Lung microvascular endothelial cell (primary cell): ENCODE measurements around the gene NNAT. TPM values are rescaled to one million over a fixed set of nuclear protein-coding genes. Genes with fewer than 3 reads are reported as not detected.
"Not testable (repeated sequence)": the region's sequence is repeated elsewhere in the genome, so short reads cannot be mapped to it uniquely, and the experiment has no call there.

Source experiments
- DNase-seq, 2 donors: peaks; one replicate each; pipeline versions ENCODE4 v3.0.0 to v3.0.0-alpha.2; 2010; ENCODE audit warnings: low read depth in 2 of 2
- total RNA-seq: library from RNA; depleted of rRNA; stranded (reverse); fragments of >200 nt; gene quantifications from 2 replicates; pipeline ENCODE4 v1.2.1, GENCODE V29; 2014

The NNAT gene
- total RNA-seq, 1 donor from 2014 or later: not detected

DNA sequence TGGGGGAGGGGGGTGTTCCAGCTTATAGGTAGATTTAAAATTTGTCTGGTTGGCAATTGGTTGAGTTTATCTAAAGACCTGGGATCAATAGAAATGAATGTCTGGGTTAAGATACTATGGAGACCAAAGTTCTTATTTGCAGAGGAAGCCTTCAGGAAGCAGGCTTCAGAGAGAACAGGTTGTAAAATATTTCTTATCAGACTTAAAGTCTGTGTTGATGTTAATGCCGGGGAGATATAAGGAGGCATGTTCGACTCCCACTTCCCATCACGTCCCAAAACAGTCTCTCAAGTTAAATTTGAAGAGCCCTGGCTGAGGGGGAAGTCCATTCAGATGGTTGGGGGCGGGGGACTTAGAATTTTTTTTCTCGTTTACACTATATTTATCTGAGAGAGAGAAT lies 19.0 kb downstream of the NNAT start:
- no peak for DNase-seq

DNA sequence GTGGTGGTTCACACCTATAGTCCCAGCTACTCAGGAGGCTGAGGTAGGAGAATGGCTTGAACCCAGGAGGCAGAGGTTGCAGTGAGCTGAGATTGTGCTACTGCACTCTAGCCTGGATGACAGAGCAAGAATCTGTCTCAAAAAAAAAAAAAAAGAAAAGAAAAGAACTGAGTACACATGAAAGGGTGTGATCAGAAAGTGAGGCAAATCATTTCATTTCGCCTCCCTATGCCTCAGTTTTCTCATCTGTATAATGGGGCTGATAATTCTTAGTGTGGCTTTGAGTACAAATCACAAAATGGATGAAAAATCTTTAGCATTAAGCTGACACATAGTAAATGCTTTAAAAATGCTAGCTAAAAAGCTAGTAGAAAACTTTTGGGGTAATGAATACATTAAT lies 19.8 kb downstream of the NNAT start:
- not testable (repeated sequence) for DNase-seq

DNA sequence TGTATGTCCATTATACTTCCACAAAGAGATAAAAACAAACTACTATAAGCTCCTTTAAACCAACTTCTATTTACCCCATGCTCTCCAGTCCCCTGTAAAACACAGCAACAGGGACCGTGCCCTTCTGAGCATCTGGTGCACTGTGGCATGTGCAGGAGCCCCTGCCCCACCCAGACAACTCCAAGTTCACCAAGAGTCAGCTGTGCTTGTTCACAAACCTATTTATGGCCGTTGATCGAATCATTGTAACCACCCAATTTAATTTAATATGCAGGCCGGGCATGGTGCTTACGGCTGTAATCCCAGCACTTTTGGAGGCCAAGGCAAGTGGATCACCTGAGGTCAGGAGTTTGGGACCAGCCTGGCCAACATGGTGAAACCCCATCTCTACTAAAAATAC lies 20.3 kb downstream of the NNAT start:
- no peak for DNase-seq

DNA sequence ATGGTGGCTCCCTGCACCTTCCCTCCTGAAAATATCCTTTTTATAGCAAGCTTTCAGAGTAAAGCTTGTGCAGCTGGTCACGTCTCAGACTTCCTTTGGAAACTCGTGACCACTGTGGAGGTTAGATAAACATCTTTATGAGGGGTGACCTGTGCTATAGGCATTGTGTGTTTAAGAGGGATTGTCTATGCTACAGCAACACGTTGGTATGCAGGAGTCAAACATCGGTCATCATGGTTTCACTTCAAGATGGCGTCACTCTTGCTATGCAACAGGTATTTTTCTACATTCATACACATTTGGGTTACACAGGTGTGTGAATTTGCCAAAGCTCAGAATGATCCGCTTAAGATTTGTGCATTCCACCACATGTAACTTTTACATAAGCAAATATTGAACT lies 21.2 kb downstream of the NNAT start:
- DNase-seq: peak in 1 of 2 donors; percentile 51

GRCh38 chr20:37543828-37544227 lies 22.8 kb downstream of the NNAT start:
- peak in 1 of 2 donors; percentile 16 for DNase-seq

GRCh38 chr20:37544386-37544785 lies 23.3 kb downstream of the NNAT start:
- no peak for DNase-seq

DNA sequence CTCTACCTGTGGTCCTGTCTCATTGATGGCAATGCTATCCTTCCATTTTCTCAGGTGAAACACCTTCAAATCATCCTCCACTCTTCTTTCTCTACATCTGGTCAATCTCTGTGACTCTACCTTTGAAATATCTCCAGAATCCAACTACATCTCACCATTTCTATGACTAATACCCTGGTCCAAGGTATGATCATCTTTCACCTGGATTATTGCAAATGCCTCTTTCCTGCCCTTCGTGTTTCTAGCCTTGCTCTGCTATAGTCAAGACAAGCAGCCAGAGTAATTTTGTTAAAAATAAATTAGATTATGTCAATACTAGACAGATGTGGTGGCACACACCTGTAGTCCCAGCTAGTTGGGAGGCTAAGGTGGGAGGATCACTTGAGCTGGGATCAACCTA lies 24.5 kb downstream of the NNAT start:
- no peak for DNase-seq

DNA sequence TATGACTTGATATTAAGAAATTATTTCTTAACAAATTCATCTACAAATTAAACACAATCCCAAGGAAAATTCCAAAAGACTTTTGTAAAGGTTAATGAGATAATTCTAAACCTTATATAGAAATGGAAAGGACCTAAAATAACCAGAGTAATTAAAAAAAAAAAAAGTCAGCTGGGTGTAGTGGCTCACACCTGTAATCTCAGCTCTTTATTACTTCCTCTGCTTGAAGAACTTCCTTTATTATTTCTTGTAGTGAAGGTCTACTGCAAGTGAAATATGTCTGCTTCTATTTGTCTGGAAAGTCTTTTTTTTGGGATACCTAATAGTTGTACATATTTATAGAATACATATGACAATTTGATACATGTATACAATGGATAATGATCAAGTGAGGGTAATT lies 26.9 kb downstream of the NNAT start:
- DNase-seq: no peak

- DNase-seq: not testable (repeated sequence)
These were observed 29.3 kb downstream of the NNAT start for GRCh38 chr20:37550101-37550920.

GRCh38 chr20:37551660-37552059 lies 30.6 kb downstream of the NNAT start:
- DNase-seq: not testable (repeated sequence)

- peak in 1 of 2 donors; percentile 19 for DNase-seq
These were observed 31.4 kb downstream of the NNAT start for GRCh38 chr20:37552415-37552814.

DNA sequence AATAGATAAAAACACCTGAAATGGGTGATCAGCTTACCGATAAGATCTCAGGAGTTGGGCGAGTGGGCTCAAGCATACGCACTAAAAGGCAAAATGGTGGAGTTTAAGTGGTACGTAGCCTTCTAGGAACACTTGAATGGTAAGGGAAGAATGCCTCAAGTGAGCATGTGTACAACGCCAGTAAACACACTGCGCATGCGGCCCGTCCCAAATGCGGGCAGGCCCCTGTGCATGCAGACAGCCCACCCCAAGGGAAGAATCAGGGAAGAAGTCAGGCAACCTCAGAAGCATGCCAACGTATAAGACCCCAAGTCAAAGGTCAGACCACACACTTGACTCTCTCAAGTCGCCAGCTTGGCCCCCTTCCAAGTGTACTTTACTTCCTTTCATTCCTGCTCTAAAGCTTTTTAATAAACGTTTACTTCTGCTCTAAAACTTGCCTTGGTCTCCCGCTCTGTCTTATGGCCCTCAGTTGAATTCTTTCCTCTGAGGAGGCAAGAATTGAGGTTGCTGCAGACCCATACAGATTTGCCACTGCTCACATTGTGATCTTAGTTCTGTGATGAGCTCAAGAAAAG lies 33.8 kb downstream of the NNAT start:
- not testable (repeated sequence) for DNase-seq

DNA sequence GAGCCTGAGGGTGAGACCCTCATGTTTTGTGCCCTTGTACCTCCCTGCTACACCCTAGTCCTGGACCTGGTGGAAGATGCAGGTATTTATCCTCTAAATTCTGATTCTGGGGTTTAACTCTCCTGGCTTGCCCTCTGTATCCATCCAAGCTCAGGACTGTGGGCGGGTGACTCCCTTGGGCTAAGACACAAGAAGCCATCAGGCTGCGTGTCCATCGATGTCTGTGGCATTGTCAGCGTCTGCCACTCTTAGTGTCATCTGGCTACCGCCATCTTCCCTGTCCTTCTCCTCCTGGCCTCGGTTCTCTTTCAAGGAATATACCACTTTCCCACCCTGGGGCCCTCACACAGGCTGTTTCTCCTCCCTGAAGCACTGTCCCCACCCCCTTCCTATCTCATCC lies 35.5 kb downstream of the NNAT start:
- DNase-seq: no peak

DNA sequence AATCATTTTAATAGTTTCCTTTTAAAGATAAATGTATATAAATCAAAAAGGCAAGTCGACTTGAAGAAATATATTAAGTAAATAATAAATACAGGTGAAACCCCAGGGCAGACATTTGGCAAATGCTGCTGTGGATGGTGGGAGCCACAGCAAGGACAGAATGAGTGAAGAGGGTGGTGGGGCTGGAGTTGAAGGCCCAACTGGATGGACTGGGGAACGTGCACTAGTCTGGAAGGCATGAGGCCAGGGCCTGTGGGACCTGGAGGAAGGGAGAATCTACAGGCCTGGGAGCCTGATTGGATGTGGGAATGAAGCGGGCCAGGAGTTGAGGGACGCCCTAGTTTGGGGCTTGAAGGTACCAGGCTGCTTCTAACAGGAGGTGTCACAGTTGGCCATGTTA lies 37.3 kb downstream of the NNAT start:
- no peak for DNase-seq

DNA sequence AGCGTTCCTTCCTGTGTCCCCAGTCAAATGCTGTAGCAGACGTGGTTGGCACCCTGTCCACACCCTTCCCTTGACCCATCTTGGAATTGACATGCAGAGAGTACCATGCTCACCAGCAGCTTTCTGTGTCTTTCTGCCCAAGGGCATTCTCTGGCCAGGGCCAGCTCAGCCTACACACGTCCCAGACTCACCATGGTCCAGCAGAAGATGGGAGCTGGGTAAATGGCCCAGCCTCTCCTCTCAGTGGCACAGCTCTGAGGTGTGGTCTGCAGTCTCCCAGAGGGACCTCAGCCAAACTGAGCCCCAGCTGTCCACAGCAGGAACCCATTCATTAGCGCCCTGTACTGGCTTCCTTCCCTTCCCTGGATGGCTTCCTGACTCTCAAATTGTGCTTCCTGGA lies 37.7 kb downstream of the NNAT start:
- DNase-seq: no peak

DNA sequence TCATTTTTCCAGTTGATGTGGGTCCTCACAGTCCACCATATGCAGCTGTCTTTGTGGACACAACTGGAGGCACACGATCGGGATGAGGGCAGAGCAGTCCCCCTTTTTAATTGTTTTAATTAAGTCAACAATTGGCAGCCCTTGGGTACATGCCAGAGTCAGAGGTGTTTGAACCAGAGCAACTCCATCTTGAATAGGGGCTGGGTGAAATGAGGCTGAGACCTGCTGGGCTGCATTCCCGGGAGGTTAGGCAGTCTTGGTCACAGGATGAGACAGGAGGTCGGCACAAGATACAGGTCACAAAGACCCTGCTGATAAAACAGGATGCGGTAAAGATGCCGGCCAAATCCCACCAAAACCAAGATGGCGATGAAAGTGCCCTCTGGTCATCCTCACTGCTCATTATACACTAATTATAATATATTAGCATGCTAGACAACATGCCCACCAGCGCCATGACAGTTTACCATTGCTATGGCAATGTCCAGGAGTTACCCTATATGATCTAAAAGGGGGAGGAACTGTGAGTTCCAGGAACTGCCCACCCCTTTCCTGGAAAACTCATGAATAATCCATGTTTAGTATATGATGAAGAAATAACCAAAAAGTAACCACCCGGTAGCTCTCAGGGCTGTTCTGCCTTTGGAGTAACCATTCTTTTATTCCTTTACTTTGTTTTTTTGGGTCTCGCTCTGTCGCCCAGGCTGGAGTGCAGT lies 38.4 kb downstream of the NNAT start:
- no peak for DNase-seq

GRCh38 chr20:37560629-37561028 lies 39.6 kb downstream of the NNAT start:
- DNase-seq: no peak

DNA sequence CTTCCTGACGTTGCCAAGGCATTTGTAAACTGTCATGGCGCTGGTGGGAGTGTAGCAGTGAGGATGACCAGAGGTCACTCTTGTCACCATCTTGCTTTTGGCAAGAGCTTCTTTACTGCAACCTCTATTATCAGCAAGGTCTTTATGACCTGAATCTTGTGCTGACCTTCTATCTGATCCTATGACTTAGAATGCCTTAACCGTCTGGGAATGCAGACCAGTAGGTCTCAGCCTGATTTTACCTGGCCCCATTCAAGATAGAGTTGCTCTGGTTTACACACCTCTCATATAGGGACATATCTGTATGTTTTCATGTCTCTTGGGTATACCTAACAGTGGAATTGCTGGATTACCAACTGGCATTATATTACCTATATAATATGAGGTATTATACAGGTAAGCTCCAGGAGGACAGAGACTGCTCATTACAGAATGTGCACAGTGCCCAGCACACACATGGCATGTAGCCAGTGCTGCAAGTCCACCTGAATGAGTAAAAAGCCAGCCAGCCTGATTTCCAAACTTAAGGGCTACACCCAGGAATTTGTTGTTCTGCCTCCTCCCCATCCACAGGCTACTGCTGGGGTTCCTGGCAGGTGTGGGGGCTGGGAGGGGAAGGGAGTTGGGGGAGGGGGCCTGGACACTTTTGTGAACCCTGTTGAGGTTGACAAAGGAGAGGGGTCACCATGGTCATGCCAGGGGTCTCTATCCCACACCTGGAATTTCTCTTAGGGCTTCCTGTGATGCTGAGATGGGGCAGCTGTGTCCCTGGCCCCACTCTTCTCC lies 41.8 kb downstream of the NNAT start:
- DNase-seq: no peak

GRCh38 chr20:37564016-37564387 lies 43.0 kb downstream of the NNAT start:
- no peak for DNase-seq

DNA sequence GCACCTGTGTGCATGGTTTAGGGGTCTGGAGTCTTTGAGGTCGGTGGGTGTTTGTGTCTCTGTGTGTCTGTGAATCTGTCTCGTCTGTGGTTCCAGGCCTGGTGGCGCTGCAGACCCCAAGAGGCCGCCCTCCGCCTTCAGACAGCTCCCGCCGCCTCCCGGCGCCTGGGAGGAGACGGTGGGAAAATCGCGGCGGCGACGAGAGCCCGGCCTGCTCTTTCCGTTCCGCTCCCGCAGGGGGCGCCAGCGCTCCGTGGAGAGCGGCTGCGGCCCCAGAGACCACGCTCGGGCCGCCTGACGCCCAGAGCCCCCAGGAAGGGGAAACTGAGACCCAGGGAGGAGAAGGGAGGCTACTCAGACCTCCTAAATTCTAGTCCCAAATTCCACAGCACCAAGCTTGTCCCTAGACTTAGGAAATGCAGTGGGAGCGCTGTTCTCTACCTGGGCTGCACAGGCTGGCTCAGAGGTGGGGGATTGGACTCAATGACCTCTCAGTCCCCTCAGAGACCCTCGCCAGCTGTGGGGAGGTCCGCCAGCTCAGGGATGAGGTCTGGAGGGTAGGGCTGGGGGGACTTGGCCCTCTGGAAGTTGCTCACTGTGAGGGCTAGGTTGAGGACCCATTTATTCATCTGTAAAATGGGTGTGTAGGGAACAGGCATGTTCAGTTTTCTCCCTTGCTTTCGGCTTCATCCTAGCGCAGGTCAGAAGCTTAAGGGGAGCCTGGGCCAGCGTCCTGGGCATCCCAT lies 43.5 kb downstream of the NNAT start:
- peak; percentile 28 to 38 for DNase-seq

DNA sequence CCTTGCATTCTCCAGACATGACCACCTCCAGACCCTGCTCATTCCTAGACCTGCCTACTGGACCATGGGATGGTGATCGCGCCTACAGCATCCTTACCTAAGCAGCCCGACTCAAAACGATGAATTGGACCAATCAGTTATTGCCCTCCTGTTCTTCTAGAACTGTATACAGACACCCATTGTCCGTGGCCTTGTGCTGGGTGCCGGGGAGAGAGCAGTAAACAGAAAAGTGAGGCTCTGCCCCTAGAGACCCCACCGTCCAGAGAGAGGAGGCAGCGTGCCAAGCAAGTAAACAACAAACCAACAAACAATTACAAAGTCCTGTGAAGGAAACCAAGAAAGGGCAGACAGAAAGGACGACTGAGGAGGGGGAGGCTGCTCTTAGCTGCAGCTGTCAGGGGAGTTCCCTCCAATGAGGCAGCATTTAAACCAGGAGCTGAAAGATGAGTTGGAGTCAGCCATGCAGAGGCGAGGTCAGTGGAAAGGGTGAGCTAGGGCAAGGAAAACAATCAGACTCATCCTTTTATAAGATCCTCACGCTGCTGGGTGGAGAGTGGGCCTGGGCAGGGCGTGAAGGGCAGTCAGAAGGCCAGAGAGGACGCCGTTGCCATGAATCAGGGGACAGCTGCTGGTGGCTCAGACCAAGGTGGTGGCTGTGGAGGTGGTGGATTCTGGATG lies 44.2 kb downstream of the NNAT start:
- no peak for DNase-seq
